Panc1 (cell line): ENCODE measurements around the gene C1QTNF12.

Experiments
- CTCF ChIP-seq: fragments of 450-650 bp; IDR thresholded peaks from 2 replicates; pipeline ENCODE4 v1.5.1; 2017; ENCODE audit warnings: mild to moderate bottlenecking
- POLR2AphosphoS5 ChIP-seq: IDR thresholded peaks from 2 replicates; pipeline ENCODE4 v1.6.1; 2012; ENCODE audit warnings: mild to moderate bottlenecking, low read depth, low read length, moderate library complexity
- REST ChIP-seq, 2 experiments: IDR thresholded peaks; 2 replicates each; pipeline ENCODE4 v1.6.1; 2011 to 2012; ENCODE audit warnings: low read depth in 2 of 2, control low read depth in 1 of 2, low read length in 1 of 2, mild to moderate bottlenecking in 1 of 2, moderate library complexity in 1 of 2; ENCODE audit not compliant: insufficient read depth in 1 of 2
- SIN3A ChIP-seq: IDR thresholded peaks from 2 replicates; pipeline ENCODE4 v1.6.1; 2012; ENCODE audit warnings: low read depth, mild to moderate bottlenecking, low read length, moderate library complexity, borderline replicate concordance; ENCODE audit not compliant: insufficient read depth
- TCF7L2 ChIP-seq: IDR thresholded peaks from 2 replicates; pipeline ENCODE4 v1.6.1; 2011; ENCODE audit warnings: mild to moderate bottlenecking, low read depth, low read length, inconsistent platforms

- TF ChIP-seq CTCF (no peak), POLR2AphosphoS5 (no peak), SIN3A (no peak), REST (IDR thresholded peaks at IDR 0.05; ENCODE audit: insufficient read depth in 1 of 2, low read depth in 2 of 2, low read length in 1 of 2) (no peak), TCF7L2 (no peak)
Measured at GRCh38 chr1:1225913-1226312, 20.6 kb downstream of the C1QTNF12 start.
